ENCODE results near the gene KLHL21.
"Not testable (repeated sequence)": the region's sequence is repeated elsewhere in the genome, so short reads cannot be mapped to it uniquely, and the experiment has no call there.

Gene KLHL21

DNA sequence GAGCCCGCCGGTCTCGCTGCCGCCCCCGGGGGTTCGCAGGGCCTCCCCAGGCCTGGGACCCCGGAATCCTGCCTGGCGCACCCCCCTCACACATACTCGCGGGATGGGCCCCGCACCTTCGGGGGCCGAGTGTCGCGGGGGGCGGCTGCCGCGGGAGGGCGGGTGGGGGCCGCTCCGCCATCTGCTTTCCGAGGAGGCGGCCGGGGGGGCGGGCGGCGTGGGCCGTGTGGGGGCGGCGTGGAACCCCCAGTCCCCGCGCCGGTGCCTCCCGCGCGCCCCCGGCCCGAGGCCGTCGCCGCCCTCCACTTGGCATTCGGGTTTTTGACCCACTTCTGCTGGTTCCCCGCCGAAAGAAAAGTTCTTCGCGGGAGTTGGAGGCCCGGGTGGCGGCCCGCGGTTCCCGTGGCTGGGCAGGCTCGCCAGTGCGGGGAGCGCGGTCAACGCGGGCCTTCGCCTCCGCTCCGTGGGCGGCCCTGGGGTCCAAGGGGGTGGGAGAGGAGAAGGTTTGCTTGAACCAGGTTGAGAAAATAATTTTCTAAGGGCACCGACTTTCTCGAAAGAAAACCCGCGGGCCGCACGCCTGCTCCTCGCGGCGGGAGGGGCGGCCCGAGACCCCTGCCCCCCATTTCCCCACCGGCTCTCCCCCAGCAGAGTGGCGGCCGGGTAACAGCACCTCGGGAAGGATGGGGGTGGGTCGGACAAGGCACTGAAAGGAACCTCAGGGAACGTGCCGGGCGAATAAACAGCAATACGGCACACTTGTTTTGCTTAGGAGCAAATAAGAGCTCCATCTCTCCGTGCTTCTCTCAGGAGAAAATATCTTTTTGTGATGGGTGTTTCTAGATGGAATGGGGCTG lies 12.5 kb upstream of the KLHL21 start:
- peak overlapping the region; percentile 52 to 86 for H3K4me3 Mint-ChIP-seq
- peaks cover 9% of the 10 kb centered on the region in 2 donors for H3K36me3 Mint-ChIP-seq
- ATAC-seq (replicated peaks) (no peak), DNase-seq (no peak)
- no peaks in the 10 kb centered on the region for H3K9me3 Mint-ChIP-seq
- peak overlapping the region; percentile 25 for H3K27ac Mint-ChIP-seq
- H3K4me1 Mint-ChIP-seq = peaks cover 12 to 29% of the 10 kb centered on the region in 2 donors
- H3K27me3 Mint-ChIP-seq = no peaks in the 10 kb centered on the region

DNA sequence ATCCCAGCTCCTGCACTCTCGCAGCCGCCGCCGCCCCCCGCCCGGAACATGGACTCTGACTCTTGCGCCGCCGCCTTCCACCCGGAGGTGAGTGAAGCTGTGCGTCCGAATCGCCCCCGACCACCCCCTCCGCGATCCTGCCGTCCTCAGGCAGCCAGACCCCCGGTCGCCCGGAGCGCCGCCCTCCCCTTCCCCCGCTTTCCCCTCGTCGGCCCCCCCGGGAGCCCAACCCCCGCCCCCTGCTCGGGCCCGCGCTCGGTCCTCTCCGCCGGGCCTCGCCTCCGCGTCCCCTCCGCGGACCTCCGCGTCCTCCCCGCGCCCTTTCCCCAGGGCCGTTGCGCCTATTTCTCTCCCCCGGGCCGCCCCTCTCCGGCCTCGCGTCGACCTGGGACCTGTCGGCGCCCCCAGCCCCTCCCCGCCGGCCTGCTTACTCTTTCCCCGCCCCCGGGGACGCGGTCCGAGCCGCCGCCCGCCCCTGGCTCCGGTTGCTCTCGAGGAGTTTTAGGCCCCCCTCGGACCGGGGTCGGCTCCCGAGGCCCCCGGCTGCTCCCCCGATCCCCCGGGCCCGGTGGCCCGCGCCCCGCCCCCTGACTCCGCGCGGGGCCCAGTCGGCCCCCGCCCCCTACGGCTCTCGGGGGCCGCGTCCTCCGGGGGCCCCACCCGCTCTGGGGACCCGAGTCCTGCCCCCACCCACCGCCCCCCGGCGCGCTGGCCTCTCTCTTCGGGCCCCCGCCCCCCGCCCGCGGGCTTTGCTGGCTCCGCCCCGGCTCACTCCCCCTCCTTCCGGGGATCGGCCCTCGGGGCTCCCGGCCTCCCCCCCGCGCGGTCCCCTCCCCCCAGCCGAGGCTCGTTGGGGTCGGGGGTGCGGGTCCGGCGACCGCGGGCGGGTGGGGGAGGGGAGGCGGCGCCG lies 11.6 kb upstream of the KLHL21 start:
- no peak overlapping the region for H3K27ac Mint-ChIP-seq
- no peaks in the 10 kb centered on the region for H3K9me3 Mint-ChIP-seq
- H3K4me3 Mint-ChIP-seq = peak overlapping the region; percentile 85 to 86
- DNase-seq = peak; percentile 32
- peak; percentile 1 to 5 for ATAC-seq (replicated peaks)
- peaks cover 2 to 4% of the 10 kb centered on the region in 2 donors for H3K36me3 Mint-ChIP-seq
- H3K4me1 Mint-ChIP-seq = peaks cover 12 to 29% of the 10 kb centered on the region in 2 donors
- no peaks in the 10 kb centered on the region for H3K27me3 Mint-ChIP-seq

DNA sequence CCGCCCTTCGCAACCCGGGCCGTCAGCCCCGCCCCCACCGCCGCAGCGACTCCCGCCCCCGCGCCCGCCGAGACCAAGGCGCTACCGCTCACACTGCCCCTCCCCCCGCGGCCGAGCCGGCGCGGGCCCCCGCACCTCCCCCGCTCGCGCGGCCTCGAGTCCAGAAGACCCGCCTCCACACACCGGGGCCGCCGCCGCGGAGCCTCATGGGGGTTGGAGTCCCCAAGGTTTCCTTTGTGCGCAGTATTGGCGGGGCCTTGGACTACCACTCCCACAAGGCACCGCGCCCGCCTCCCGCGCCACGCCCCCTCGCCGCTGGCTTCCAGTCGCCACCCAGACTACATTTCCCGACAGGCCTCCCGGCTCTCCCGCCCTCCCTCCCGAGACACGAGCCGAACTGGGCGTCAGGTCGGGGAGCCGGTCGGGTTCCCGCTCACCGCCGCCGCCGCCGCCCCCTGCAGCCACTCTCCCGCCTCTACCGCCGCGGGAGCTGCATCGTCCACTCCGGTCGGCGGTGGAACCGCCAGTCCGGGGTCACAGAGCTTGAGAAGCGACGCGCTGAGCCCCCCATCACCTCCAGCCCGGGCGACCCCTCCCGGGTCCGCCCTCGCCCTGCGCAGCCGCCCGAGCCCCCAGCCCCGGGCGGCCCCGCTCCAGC lies 10.8 kb upstream of the KLHL21 start, which contains the start of gene PHF13:
PHF13 (plus strand) TSS at position 371 of the 658 bp plus-strand sequence. CDS start 336 bp downstream, outside the sequence.
- Mint-ChIP-seq H3K4me3 (peak within 1 kb of the TSS; percentile 85 to 86), H3K27ac (peak within 1 kb of the TSS; percentile 89), H3K4me1 (peaks cover 12 to 25% of the 10 kb centered on the region in 2 donors), H3K27me3 (no peaks in the 10 kb centered on the region), H3K36me3 (peaks cover under 1% of the 10 kb centered on the region in 2 donors), H3K9me3 (no peaks in the 10 kb centered on the region)
- DNase-seq (peak; percentile 100), ATAC-seq (replicated peaks) (peak; percentile 95 to 96)

DNA sequence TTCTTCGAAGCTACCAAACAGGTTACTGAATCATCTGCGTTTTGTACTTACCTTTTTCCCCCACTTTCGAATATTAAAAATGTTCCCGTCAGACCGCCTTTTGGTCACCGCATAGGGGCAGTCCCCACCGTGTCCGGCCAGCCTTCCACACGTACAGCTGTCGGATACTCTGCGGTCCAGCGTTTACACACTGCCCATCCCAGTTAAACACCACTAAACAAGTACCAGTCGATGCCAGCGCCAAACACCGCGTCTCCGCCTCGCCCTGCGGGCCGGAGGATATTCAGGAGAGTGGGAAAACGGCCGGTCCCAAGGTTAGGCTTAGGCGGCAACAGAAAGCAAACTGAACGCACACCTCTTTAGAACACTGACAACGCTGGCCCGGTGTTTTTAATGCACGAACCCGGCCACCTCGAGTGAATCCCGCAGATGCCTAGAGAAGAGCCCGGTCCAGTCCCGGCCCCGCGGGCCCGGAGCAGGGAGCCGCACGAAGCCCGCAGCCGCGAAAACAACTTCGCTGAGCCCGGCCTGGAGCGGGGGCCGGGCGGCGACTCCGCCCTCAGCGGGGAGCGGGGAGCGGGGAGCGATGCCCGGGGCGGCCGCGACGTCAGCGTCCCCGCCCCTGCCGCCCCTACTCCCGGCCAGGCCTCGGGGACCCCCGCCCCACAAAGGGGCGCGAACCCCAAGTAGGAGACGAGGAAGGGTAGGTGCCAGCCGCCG lies 10.1 kb upstream of the KLHL21 start:
- H3K4me1 Mint-ChIP-seq = peaks cover 12 to 24% of the 10 kb centered on the region in 2 donors
- H3K9me3 Mint-ChIP-seq = no peaks in the 10 kb centered on the region
- peak; percentile 18 for DNase-seq
- H3K27ac Mint-ChIP-seq = peak overlapping the region; percentile 89
- ATAC-seq (replicated peaks) = peak; percentile 45 to 53
- no peaks in the 10 kb centered on the region for H3K27me3 Mint-ChIP-seq
- H3K36me3 Mint-ChIP-seq = no peaks in the 10 kb centered on the region
- H3K4me3 Mint-ChIP-seq = peak overlapping the region; percentile 85 to 86

DNA sequence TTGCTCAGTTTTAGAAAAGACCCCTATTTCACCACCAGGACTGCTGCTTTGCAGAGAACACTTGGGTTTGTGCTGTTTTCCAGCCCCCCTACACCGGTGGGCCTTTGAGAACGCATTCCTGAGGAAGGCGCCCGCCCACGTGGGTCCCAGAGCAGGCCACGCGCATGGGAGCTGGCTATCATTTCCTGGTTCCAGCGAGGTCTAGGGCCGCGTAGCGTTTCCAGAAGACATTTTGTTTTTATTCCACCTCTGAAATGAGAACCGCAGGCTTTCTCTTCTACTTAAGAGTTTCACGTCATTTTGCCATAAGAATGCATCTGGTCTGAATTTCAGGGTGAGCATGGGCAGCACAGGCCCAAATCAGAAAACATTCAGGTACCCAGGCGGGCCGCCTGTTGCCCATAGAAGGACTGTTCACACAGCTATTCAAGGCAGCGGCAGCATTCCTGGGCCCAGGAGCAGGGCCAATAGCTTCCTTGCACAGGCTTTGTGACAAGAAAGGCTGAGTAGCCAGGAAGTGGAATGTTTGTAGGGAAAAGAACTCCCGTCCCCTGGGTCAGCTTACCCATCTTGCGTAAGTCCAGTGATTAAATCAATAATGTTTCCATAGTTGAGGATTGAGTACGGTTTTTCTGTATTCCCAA lies 1.4 kb upstream of the KLHL21 start:
- H3K27me3 Mint-ChIP-seq = no peaks in the 10 kb centered on the region
- H3K27ac Mint-ChIP-seq = peak overlapping the region; percentile 96
- no peak for ATAC-seq (replicated peaks)
- peak overlapping the region; percentile 82 to 87 for H3K4me3 Mint-ChIP-seq
- no peaks in the 10 kb centered on the region for H3K9me3 Mint-ChIP-seq
- H3K4me1 Mint-ChIP-seq = peaks cover 20 to 36% of the 10 kb centered on the region in 2 donors
- peaks cover 2 to 12% of the 10 kb centered on the region in 2 donors for H3K36me3 Mint-ChIP-seq
- DNase-seq = no peak

DNA sequence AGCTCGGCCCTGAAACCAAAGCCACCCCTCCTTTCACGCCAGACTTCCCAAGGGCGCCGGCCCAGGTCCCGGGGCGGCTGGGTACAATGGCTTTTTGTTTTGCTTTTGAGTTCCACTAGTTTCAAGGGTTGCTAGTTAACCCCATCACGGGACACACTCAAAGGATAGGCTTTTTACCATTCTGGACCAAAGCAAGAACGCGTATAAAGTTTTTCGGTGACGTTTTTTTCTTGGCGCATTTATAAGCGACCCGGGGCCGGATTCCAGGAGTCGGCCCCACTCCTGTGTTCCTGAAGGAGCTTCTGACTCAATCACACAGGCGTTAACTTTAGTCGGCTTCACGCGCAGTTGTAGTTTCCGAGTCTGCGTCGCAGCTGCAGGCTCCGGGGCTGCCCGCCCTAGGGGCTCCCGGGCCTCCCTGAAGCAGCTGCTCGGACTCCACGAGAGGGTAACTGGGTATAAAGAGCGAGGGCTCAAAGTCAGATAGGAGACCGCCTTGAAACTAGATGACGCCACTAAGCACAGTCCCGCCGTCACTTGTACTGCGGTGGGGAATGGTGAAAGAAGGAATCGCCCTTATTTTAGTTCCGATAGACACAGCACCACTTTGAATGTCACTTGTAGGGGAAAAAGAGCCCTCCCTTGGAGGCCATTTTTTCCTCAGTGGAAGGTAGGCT lies 707 bp upstream of the KLHL21 start:
- Mint-ChIP-seq H3K4me3 (peak overlapping the region; percentile 82 to 87), H3K27ac (peak overlapping the region; percentile 96), H3K9me3 (no peaks in the 10 kb centered on the region), H3K4me1 (peaks cover 21 to 42% of the 10 kb centered on the region in 2 donors), H3K27me3 (no peaks in the 10 kb centered on the region), H3K36me3 (peaks cover 2 to 17% of the 10 kb centered on the region in 2 donors)
- DNase-seq (peak; percentile 59), ATAC-seq (replicated peaks) (peak; percentile 45 to 47)

DNA sequence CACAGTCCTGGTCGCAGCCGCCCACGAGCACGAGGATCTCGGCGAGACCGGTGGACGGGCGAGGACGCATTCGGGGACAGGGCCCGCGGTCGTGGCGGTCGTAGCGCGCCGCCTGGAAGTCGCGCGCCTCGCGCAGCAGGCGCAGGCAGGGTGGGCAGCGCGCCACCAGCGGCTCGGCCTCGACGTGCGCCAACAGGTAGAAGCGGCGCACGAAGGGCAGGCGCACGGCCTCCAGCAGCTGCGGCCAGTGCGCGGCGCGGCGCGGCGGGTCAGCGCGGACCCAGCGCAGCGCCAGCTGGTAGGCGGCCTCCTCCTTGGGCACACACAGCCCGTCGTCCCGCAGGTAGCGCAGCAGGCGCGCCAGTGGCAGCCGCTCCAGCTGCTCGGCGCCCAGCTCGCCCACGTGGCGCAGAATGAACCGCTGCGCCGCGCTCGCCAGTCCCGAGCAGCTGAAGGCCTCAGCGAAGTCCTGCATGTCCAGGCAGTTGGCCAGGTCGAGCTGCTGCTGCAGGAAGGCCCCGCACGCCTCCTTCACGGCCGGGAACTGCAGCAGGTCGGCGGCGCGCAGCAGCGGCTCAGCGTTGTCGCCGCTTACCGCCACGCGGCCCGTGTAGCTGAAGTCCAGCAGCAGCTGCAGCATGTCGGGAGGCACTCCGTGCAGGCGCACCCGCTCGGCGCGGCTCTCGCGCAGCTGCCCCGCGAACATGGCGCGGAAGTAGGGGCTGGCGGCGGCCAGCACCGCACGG lies 573 bp downstream of the KLHL21 start:
- no peaks in the 10 kb centered on the region for H3K27me3 Mint-ChIP-seq
- no peak for DNase-seq
- peaks cover 26 to 50% of the 10 kb centered on the region in 2 donors for H3K4me1 Mint-ChIP-seq
- peak overlapping the region; percentile 91 to 93 for H3K4me3 Mint-ChIP-seq
- peaks cover 4 to 24% of the 10 kb centered on the region in 2 donors for H3K36me3 Mint-ChIP-seq
- no peaks in the 10 kb centered on the region for H3K9me3 Mint-ChIP-seq
- peak; percentile 47 to 54 for ATAC-seq (replicated peaks)
- H3K27ac Mint-ChIP-seq = peak overlapping the region; percentile 92

DNA sequence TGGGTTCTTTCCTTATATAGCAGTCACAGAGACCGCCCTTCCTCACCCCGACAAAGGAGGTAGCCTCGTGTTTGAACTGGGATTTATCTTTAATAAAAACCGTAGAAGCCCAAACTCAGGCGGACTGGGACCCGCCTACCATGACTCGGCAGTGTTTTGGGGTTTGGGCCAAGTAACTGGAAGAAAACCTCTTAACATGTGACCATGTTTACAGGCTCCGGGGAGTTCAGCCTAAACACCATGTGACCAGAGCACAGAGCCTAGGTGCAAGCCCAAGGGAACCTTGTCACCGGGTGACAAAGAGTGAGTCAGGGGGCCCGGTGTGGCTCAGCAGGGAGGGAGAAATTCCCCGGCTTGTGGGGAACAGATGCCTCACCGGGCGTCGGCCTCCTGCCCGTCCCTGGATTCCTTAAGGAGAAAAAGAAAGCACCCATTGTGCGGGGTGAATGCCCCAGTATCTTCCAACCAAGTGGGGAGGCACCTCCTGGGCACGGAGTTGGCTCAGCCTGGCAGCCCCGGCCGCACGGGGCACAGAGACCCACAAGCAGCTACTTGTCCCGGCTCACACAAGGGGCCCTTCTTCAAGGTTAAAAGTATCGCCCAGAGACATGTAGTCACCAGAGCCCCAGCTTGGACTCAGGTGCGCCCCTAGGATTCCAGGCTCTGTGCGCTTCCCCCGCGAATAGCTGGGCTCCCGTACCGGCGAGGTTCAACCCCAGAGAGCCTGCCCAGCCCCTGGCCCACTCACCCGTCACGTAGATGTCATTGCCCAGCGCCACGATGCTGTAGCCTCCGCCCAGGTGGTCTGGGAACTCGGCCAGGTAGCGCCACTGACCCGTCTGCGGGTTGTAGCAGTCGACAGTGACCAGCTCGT lies 1.4 kb downstream of the KLHL21 start:
- ATAC-seq (replicated peaks) (peak; percentile 50 to 62), DNase-seq (peak; percentile 61)
- Mint-ChIP-seq H3K27me3 (no peaks in the 10 kb centered on the region), H3K36me3 (peaks cover 5 to 27% of the 10 kb centered on the region in 2 donors), H3K4me3 (peak overlapping the region; percentile 91 to 93), H3K9me3 (no peaks in the 10 kb centered on the region), H3K4me1 (peaks cover 26 to 58% of the 10 kb centered on the region in 2 donors), H3K27ac (peak overlapping the region; percentile 92)

DNA sequence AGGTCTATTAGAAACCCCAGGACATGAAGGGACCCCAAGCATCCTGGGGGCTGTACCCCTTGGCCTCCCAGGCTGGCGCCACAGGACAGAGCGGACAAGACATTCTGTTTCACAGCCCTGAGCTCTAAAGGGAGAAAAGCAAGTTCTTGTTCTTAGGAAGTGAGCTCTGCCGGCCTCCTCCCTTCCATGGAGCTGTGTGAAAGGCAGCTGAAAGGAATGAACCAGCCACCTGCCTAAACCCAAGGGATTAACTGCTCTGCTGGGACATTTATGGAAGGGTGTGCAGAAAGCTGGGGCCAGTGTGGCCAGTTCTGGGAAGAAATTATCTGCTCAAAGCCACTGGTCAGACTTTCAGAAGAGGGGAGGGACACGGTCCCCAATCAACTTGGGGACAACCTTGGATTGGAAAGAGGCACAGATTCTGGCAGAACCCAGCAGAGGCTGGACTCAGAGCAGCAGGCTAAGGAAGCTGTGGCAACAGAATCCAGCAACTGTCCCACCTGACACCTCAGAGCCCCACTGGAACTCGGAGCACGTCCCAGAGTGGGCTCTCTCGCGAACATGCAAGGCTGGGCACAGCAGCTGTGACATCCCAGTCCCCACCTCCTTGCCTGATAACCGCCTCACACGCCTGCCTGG lies 2.1 kb downstream of the KLHL21 start:
- H3K4me1 Mint-ChIP-seq = peaks cover 26 to 66% of the 10 kb centered on the region in 2 donors
- H3K27me3 Mint-ChIP-seq = no peaks in the 10 kb centered on the region
- H3K27ac Mint-ChIP-seq = peak overlapping the region; percentile 92
- ATAC-seq (replicated peaks) (peak in 1 of 2 donors; percentile 0), DNase-seq (no peak)
- peak overlapping the region; percentile 91 to 93 for H3K4me3 Mint-ChIP-seq
- H3K36me3 Mint-ChIP-seq = peaks cover 10 to 34% of the 10 kb centered on the region in 2 donors
- H3K9me3 Mint-ChIP-seq = no peaks in the 10 kb centered on the region

DNA sequence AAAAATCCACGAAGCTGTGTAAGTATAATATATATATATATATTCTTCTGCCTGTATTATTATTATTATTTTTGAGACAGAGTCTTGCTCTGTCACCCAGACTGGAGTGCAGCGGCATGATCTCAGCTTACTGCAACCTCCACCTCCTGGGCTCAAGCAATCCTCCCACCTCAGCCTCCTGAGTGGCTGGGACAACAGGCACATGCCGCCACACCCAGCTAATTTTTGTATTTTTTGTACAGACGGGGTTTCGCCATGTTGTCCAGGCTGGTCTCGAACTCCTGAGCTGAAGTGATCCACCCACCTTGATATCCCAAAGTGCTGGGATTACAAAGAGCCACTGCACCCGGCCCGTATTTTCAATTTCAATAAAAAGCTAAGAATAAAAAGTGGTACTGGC lies 2.7 kb downstream of the KLHL21 start:
- DNase-seq; ATAC-seq (replicated peaks); H3K27me3 Mint-ChIP-seq; H3K9me3 Mint-ChIP-seq: not testable (repeated sequence)
- Mint-ChIP-seq H3K36me3 (peaks cover 13 to 40% of the 10 kb centered on the region in 2 donors), H3K4me1 (peaks cover 29 to 69% of the 10 kb centered on the region in 2 donors), H3K27ac (peak overlapping the region; percentile 9), H3K4me3 (peak overlapping the region; percentile 91 to 93)

Data from stimulated activated naive B cell treated with anti-CD40 and anti-IgM and Interleukin-4, amounts not matched to agents 10 μg/mL and 1 μg/mL and 100 μg/mL, for 72 hours (primary cell).